Activated CD4-positive, alpha-beta memory T cell treated with anti-CD3 and anti-CD28 coated beads for 36 hours (primary cell): ENCODE results near the gene ASPN. TPM values are rescaled to one million over a fixed set of nuclear protein-coding genes. Genes with fewer than 3 reads are reported as not detected.

Source experiments
- CTCF ChIA-PET: fragments of 350-600 bp; sonication (Branson Sonifier 250); formaldehyde crosslinking; loops from one replicate; lab custom pipeline; 2021; ENCODE audit warnings: antibody characterized with exemption, inconsistent platforms; lab: Charles Lee
- POLR2A ChIA-PET: fragments of 350-600 bp; sonication (Branson Sonifier 250); formaldehyde crosslinking; loops from one replicate; lab custom pipeline; 2021; ENCODE audit warnings: antibody characterized with exemption; lab: Charles Lee
- DNase-seq: peaks from one replicate; pipeline ENCODE4 v3.0.0-alpha.2; 2020
- H3K27ac Mint-ChIP-seq: one replicate; pipeline ENCODE4 v1.8.0; 2021; ENCODE audit warnings: mixed read lengths
- H3K27me3 Mint-ChIP-seq: one replicate; pipeline ENCODE4 v1.8.0; 2021; ENCODE audit warnings: mixed read lengths
- H3K36me3 Mint-ChIP-seq: one replicate; pipeline ENCODE4 v1.8.0; 2021; ENCODE audit warnings: mixed read lengths
- H3K4me1 Mint-ChIP-seq: one replicate; pipeline ENCODE4 v1.8.0; 2021; ENCODE audit warnings: low read depth, mixed read lengths
- H3K4me3 Mint-ChIP-seq: one replicate; pipeline ENCODE4 v1.8.0; 2021; ENCODE audit warnings: mild to moderate bottlenecking, mixed read lengths
- H3K9me3 Mint-ChIP-seq: one replicate; pipeline ENCODE4 v1.8.0; 2021; ENCODE audit warnings: mixed read lengths
- intact Hi-C: fragments of 100-400 bp; cut with micrococcal nuclease; formaldehyde crosslinking; loops from one replicate; pipeline ENCODE4 v1.15.1; 2023
- total RNA-seq, 2 experiments: library from RNA; stranded (reverse); gene quantifications; one replicate each; pipeline ENCODE4 v1.2.3, GENCODE V29; 2021

Gene ASPN
- total RNA-seq, 2 experiments from 2014 or later: not detected

GRCh38 chr9:92482805-92483204, 499 bp upstream of the ASPN start:
- Mint-ChIP-seq H3K36me3 (no peaks in the 10 kb centered on the region), H3K9me3 (no peaks in the 10 kb centered on the region), H3K27me3 (no peaks in the 10 kb centered on the region), H3K27ac (no peak overlapping the region), H3K4me3 (no peak overlapping the region), H3K4me1 (peaks cover 5% of the 10 kb centered on the region)
- CTCF ChIA-PET: no interaction called here
- DNase-seq: no peak
- POLR2A ChIA-PET: interaction anchor here (0.6 kb wide), 1 partner anchor 169 kb away, joined by 3 read pairs; no protein-coding TSS in a partner anchor
- intact Hi-C loops: no loop called here

- ChIA-PET CTCF (no interaction called here), POLR2A (no interaction called here)
These were observed 1.2 kb downstream of the ASPN start for GRCh38 chr9:92480986-92481633.

GRCh38 chr9:92480291-92480771, 2.0 kb downstream of the ASPN start:
- no peaks in the 10 kb centered on the region for H3K27me3 Mint-ChIP-seq
- intact Hi-C loops: no loop called here
- ChIA-PET CTCF (no interaction called here), POLR2A (no interaction called here)
- no peaks in the 10 kb centered on the region for H3K9me3 Mint-ChIP-seq
- peaks cover 5% of the 10 kb centered on the region for H3K4me1 Mint-ChIP-seq
- H3K4me3 Mint-ChIP-seq: no peak overlapping the region
- no peak for DNase-seq
- no peak overlapping the region for H3K27ac Mint-ChIP-seq
- no peaks in the 10 kb centered on the region for H3K36me3 Mint-ChIP-seq

More at GRCh38 chr9:92480986-92481633, 1.2 kb downstream of the ASPN start:
- no peak for DNase-seq
- Mint-ChIP-seq H3K27me3 (no peaks in the 10 kb centered on the region), H3K4me1 (peaks cover 5% of the 10 kb centered on the region), H3K36me3 (no peaks in the 10 kb centered on the region), H3K27ac (no peak overlapping the region), H3K4me3 (no peak overlapping the region), H3K9me3 (no peaks in the 10 kb centered on the region)
- intact Hi-C loops: no loop called here

GRCh38 chr9:92479346-92479745, 3.0 kb downstream of the ASPN start:
- Mint-ChIP-seq H3K9me3 (no peaks in the 10 kb centered on the region), H3K4me3 (no peak overlapping the region), H3K36me3 (no peaks in the 10 kb centered on the region), H3K27me3 (no peaks in the 10 kb centered on the region), H3K4me1 (peaks cover 5% of the 10 kb centered on the region), H3K27ac (no peak overlapping the region)
- intact Hi-C loops: no loop called here
- ChIA-PET CTCF (no interaction called here), POLR2A (no interaction called here)
- DNase-seq: no peak

GRCh38 chr9:92478783-92479182, 3.5 kb downstream of the ASPN start:
- H3K4me1 Mint-ChIP-seq: peaks cover 5% of the 10 kb centered on the region
- CTCF ChIA-PET: no interaction called here
- DNase-seq: no peak
- no peaks in the 10 kb centered on the region for H3K9me3 Mint-ChIP-seq
- no peaks in the 10 kb centered on the region for H3K36me3 Mint-ChIP-seq
- no peak overlapping the region for H3K4me3 Mint-ChIP-seq
- intact Hi-C loops: no loop called here
- H3K27ac Mint-ChIP-seq: no peak overlapping the region
- H3K27me3 Mint-ChIP-seq: no peaks in the 10 kb centered on the region
- POLR2A ChIA-PET: no interaction called here

- ChIA-PET POLR2A (no interaction called here), CTCF (no interaction called here)
- Mint-ChIP-seq H3K27me3 (no peaks in the 10 kb centered on the region), H3K4me3 (no peak overlapping the region), H3K9me3 (no peaks in the 10 kb centered on the region), H3K36me3 (no peaks in the 10 kb centered on the region), H3K4me1 (peaks cover 5% of the 10 kb centered on the region), H3K27ac (no peak overlapping the region)
- DNase-seq: no peak
- intact Hi-C loops: no loop called here
These were observed 5.3 kb downstream of the ASPN start for GRCh38 chr9:92476962-92477361.

- Mint-ChIP-seq H3K9me3 (no peaks in the 10 kb centered on the region), H3K4me1 (no peaks in the 10 kb centered on the region), H3K27ac (no peak overlapping the region), H3K27me3 (no peaks in the 10 kb centered on the region), H3K4me3 (no peak overlapping the region), H3K36me3 (no peaks in the 10 kb centered on the region)
- DNase-seq: no peak
- CTCF ChIA-PET: no interaction called here
- POLR2A ChIA-PET: no interaction called here
- intact Hi-C loops: no loop called here
These were observed 7.7 kb downstream of the ASPN start for GRCh38 chr9:92474587-92474986.

- CTCF ChIA-PET: no interaction called here
- Mint-ChIP-seq H3K36me3 (no peaks in the 10 kb centered on the region), H3K4me3 (no peak overlapping the region), H3K9me3 (no peaks in the 10 kb centered on the region), H3K27me3 (no peaks in the 10 kb centered on the region), H3K4me1 (no peaks in the 10 kb centered on the region), H3K27ac (no peak overlapping the region)
- intact Hi-C loops: no loop called here
- DNase-seq: no peak
- POLR2A ChIA-PET: no interaction called here
These were observed 14.1 kb downstream of the ASPN start for GRCh38 chr9:92468206-92468605.

GRCh38 chr9:92467511-92467910, 14.8 kb downstream of the ASPN start:
- no peaks in the 10 kb centered on the region for H3K27me3 Mint-ChIP-seq
- no peaks in the 10 kb centered on the region for H3K36me3 Mint-ChIP-seq
- DNase-seq: no peak
- intact Hi-C loops: no loop called here
- H3K9me3 Mint-ChIP-seq: no peaks in the 10 kb centered on the region
- H3K4me3 Mint-ChIP-seq: no peak overlapping the region
- CTCF ChIA-PET: no interaction called here
- H3K4me1 Mint-ChIP-seq: no peaks in the 10 kb centered on the region
- H3K27ac Mint-ChIP-seq: no peak overlapping the region
- POLR2A ChIA-PET: no interaction called here

GRCh38 chr9:92467041-92467440, 15.3 kb downstream of the ASPN start:
- Mint-ChIP-seq H3K27me3 (no peaks in the 10 kb centered on the region), H3K36me3 (no peaks in the 10 kb centered on the region), H3K27ac (no peak overlapping the region), H3K9me3 (no peaks in the 10 kb centered on the region), H3K4me3 (no peak overlapping the region), H3K4me1 (no peaks in the 10 kb centered on the region)
- CTCF ChIA-PET: no interaction called here
- DNase-seq: no peak
- intact Hi-C loops: no loop called here
- POLR2A ChIA-PET: no interaction called here

GRCh38 chr9:92463984-92464383, 18.3 kb downstream of the ASPN start:
- Mint-ChIP-seq H3K27me3 (no peaks in the 10 kb centered on the region), H3K4me3 (no peak overlapping the region), H3K9me3 (no peaks in the 10 kb centered on the region), H3K27ac (no peak overlapping the region), H3K36me3 (no peaks in the 10 kb centered on the region), H3K4me1 (no peaks in the 10 kb centered on the region)
- intact Hi-C loops: no loop called here
- ChIA-PET CTCF (interaction anchor here (0.6 kb wide), 1 partner anchor 25 kb away, joined by 3 read pairs; no protein-coding TSS in a partner anchor), POLR2A (no interaction called here)
- DNase-seq: no peak

GRCh38 chr9:92463387-92463786, 18.9 kb downstream of the ASPN start:
- Mint-ChIP-seq H3K4me3 (no peak overlapping the region), H3K27me3 (no peaks in the 10 kb centered on the region)

GRCh38 chr9:92457576-92457975, 24.7 kb downstream of the ASPN start:
- Mint-ChIP-seq H3K9me3 (no peaks in the 10 kb centered on the region), H3K27me3 (no peaks in the 10 kb centered on the region), H3K4me1 (no peaks in the 10 kb centered on the region), H3K27ac (no peak overlapping the region), H3K4me3 (no peak overlapping the region), H3K36me3 (no peaks in the 10 kb centered on the region)
- no peak for DNase-seq
- POLR2A ChIA-PET: no interaction called here
- intact Hi-C loops: no loop called here
- CTCF ChIA-PET: no interaction called here

More at GRCh38 chr9:92463387-92463786, 18.9 kb downstream of the ASPN start:
- no peak for DNase-seq
- intact Hi-C loops: no loop called here
- Mint-ChIP-seq H3K27ac (no peak overlapping the region), H3K4me1 (no peaks in the 10 kb centered on the region), H3K36me3 (no peaks in the 10 kb centered on the region), H3K9me3 (no peaks in the 10 kb centered on the region)
- ChIA-PET CTCF (interaction anchor here (0.6 kb wide), 1 partner anchor 24 kb away, joined by 3 read pairs; no protein-coding TSS in a partner anchor), POLR2A (no interaction called here)
